Mesendoderm (in vitro differentiated cells): ENCODE results near the gene SYNE2.

Source experiments
- DNase-seq: peaks from one replicate; pipeline ENCODE4 v3.0.0; 2013
- H2AK5ac ChIP-seq: 2 replicates; pipeline ENCODE4 v1.6.1; 2013; ENCODE audit warnings: low read length, inconsistent platforms
- H2BK120ac ChIP-seq: 2 replicates; pipeline ENCODE4 v1.6.1; 2013; ENCODE audit warnings: low read depth, mild to moderate bottlenecking, low read length, moderate library complexity, mixed read lengths
- H2BK15ac ChIP-seq: replicated peaks from 2 replicates; pipeline ENCODE4 v1.6.1; 2013; ENCODE audit warnings: low read depth, mild to moderate bottlenecking, moderate library complexity
- H2BK5ac ChIP-seq: 2 replicates; pipeline ENCODE4 v1.6.1; 2013; ENCODE audit warnings: low read length, inconsistent platforms
- H3K18ac ChIP-seq: 2 replicates; pipeline ENCODE4 v1.6.1; 2013; ENCODE audit warnings: mild to moderate bottlenecking, low read length, mixed read lengths
- H3K23ac ChIP-seq: one replicate; pipeline ENCODE4 v1.6.1; 2013; ENCODE audit warnings: low read length
- H3K27ac ChIP-seq: 2 replicates; pipeline ENCODE4 v1.5.1; 2013; ENCODE audit warnings: low read depth, mild to moderate bottlenecking, inconsistent platforms, low read length, moderate library complexity
- H3K27me3 ChIP-seq: 2 replicates; pipeline ENCODE4 v1.6.1; 2013; ENCODE audit warnings: low read length, control low read depth, mild to moderate bottlenecking, inconsistent platforms; ENCODE audit not compliant: insufficient read depth, poor library complexity
- H3K36me3 ChIP-seq: 2 replicates; pipeline ENCODE4 v1.6.1; 2013; ENCODE audit warnings: low read length, inconsistent platforms; ENCODE audit not compliant: control insufficient read depth, insufficient read depth
- H3K4ac ChIP-seq: one replicate; pipeline ENCODE4 v1.6.1; 2013; ENCODE audit warnings: low read depth, mild to moderate bottlenecking, low read length, moderate library complexity
- H3K4me1 ChIP-seq: 2 replicates; pipeline ENCODE4 v1.6.1; 2013; ENCODE audit warnings: low read depth, low read length, inconsistent platforms; ENCODE audit not compliant: control insufficient read depth
- H3K4me2 ChIP-seq: 2 replicates; pipeline ENCODE4 v1.6.1; 2013; ENCODE audit warnings: low read length
- H3K4me3 ChIP-seq: 2 replicates; pipeline ENCODE4 v1.5.1; 2013; ENCODE audit warnings: mild to moderate bottlenecking, low read length
- H3K56ac ChIP-seq: one replicate; pipeline ENCODE4 v1.6.1; 2013; ENCODE audit warnings: low read length
- H3K79me1 ChIP-seq: 2 replicates; pipeline ENCODE4 v1.6.1; 2013; ENCODE audit warnings: low read length, inconsistent platforms
- H3K79me2 ChIP-seq: 2 replicates; pipeline ENCODE4 v1.6.1; 2013; ENCODE audit warnings: mild to moderate bottlenecking, low read length; ENCODE audit not compliant: control insufficient read depth, insufficient read depth
- H3K9ac ChIP-seq: 2 replicates; pipeline ENCODE4 v1.6.1; 2013; ENCODE audit warnings: low read length, inconsistent platforms
- H4K5ac ChIP-seq: one replicate; pipeline ENCODE4 v1.6.1; 2013; ENCODE audit warnings: low read length
- H4K8ac ChIP-seq: one replicate; pipeline ENCODE4 v1.6.1; 2013; ENCODE audit warnings: low read depth, mild to moderate bottlenecking, control low read depth, low read length, moderate library complexity
- WGBS: extraction: QIAGEN DNeasy Blood & Tissue Kit; methylation state at CpG from one replicate; pipeline ENCODE4 v1.1.7; 2013; ENCODE audit warnings: low lambda C conversion rate, missing lambda C conversion rate; ENCODE audit not compliant: insufficient coverage; ENCODE audit errors: extremely low coverage; 5-methylcytosine and 5-hydroxymethylcytosine counted together

The SYNE2 gene

GRCh38 chr14:64069634-64070359, 217.0 kb downstream of the SYNE2 start:
- H3K27ac ChIP-seq: no peak overlapping the region
- no peak overlapping the region for H2BK15ac ChIP-seq
- H3K27me3 ChIP-seq: no peaks in the 10 kb centered on the region
- no peaks in the 10 kb centered on the region for H3K4me1 ChIP-seq
- no peaks in the 10 kb centered on the region for H3K36me3 ChIP-seq
- DNase-seq: no peak
- no peak overlapping the region for H2BK5ac ChIP-seq
- no peak overlapping the region for H2BK120ac ChIP-seq
- H4K5ac ChIP-seq: no peak overlapping the region
- H3K79me2 ChIP-seq: no peaks in the 10 kb centered on the region
- no peak overlapping the region for H2AK5ac ChIP-seq
- WGBS: no CpG with 5 or more reads among the region's 5 CpGs
- H3K4me3 ChIP-seq: no peak overlapping the region
- H3K4ac ChIP-seq: no peak overlapping the region
- no peak overlapping the region for H3K56ac ChIP-seq
- H3K79me1 ChIP-seq: no peaks in the 10 kb centered on the region
- no peak overlapping the region for H3K4me2 ChIP-seq
- no peak overlapping the region for H4K8ac ChIP-seq
- H3K18ac ChIP-seq: no peak overlapping the region
- H3K9ac ChIP-seq: no peak overlapping the region
- H3K23ac ChIP-seq: no peak overlapping the region

GRCh38 chr14:64074961-64075612, 222.3 kb downstream of the SYNE2 start:
- no CpG with 5 or more reads among the region's 2 CpGs for WGBS

GRCh38 chr14:64075613-64076005, 222.8 kb downstream of the SYNE2 start:
- Histone ChIP-seq H4K8ac (no peak overlapping the region), H3K36me3 (no peaks in the 10 kb centered on the region), H3K27ac (no peak overlapping the region), H3K4me1 (no peaks in the 10 kb centered on the region), H2BK5ac (no peak overlapping the region), H3K23ac (no peak overlapping the region), H3K18ac (no peak overlapping the region), H3K4me2 (no peak overlapping the region), H3K4ac (no peak overlapping the region), H3K27me3 (no peaks in the 10 kb centered on the region), H3K79me2 (no peaks in the 10 kb centered on the region), H2BK15ac (no peak overlapping the region), H4K5ac (no peak overlapping the region), H3K4me3 (no peak overlapping the region), H3K79me1 (no peaks in the 10 kb centered on the region), H2AK5ac (no peak overlapping the region), H3K9ac (no peak overlapping the region), H3K56ac (no peak overlapping the region), H2BK120ac (no peak overlapping the region)
- no CpG with 5 or more reads among the region's 1 CpG for WGBS
- no peak for DNase-seq

More at GRCh38 chr14:64074961-64075612, 222.3 kb downstream of the SYNE2 start:
- Histone ChIP-seq H3K4me3 (no peak overlapping the region), H2BK120ac (no peak overlapping the region), H2BK5ac (no peak overlapping the region), H4K8ac (no peak overlapping the region), H3K36me3 (no peaks in the 10 kb centered on the region), H3K23ac (no peak overlapping the region), H3K9ac (no peak overlapping the region), H2BK15ac (no peak overlapping the region), H3K18ac (no peak overlapping the region), H3K4me2 (no peak overlapping the region), H3K4ac (no peak overlapping the region), H3K79me2 (no peaks in the 10 kb centered on the region), H3K27me3 (no peaks in the 10 kb centered on the region), H3K79me1 (no peaks in the 10 kb centered on the region), H4K5ac (no peak overlapping the region), H3K4me1 (no peaks in the 10 kb centered on the region), H3K56ac (no peak overlapping the region), H3K27ac (no peak overlapping the region), H2AK5ac (no peak overlapping the region)
- DNase-seq: no peak

- Histone ChIP-seq H3K4me3 (no peak overlapping the region), H3K36me3 (no peaks in the 10 kb centered on the region), H3K27ac (no peak overlapping the region), H3K56ac (no peak overlapping the region), H2BK120ac (no peak overlapping the region), H2AK5ac (no peak overlapping the region), H3K4me1 (no peaks in the 10 kb centered on the region), H4K8ac (no peak overlapping the region), H2BK15ac (no peak overlapping the region), H3K4me2 (no peak overlapping the region), H3K79me1 (no peaks in the 10 kb centered on the region), H3K9ac (no peak overlapping the region), H3K4ac (no peak overlapping the region), H3K79me2 (no peaks in the 10 kb centered on the region), H4K5ac (no peak overlapping the region), H3K27me3 (no peaks in the 10 kb centered on the region), H3K23ac (no peak overlapping the region), H2BK5ac (no peak overlapping the region), H3K18ac (no peak overlapping the region)
- no peak for DNase-seq
- WGBS: no CpG with 5 or more reads among the region's 2 CpGs
Measured at GRCh38 chr14:64080452-64080851, 227.6 kb downstream of the SYNE2 start.

- no peak overlapping the region for H3K56ac ChIP-seq
- WGBS: no CpG with 5 or more reads among the region's 3 CpGs
- H4K8ac ChIP-seq: no peak overlapping the region
- no peak overlapping the region for H3K27ac ChIP-seq
- no peak overlapping the region for H4K5ac ChIP-seq
- H3K18ac ChIP-seq: no peak overlapping the region
- H2BK5ac ChIP-seq: no peak overlapping the region
- no peak overlapping the region for H2AK5ac ChIP-seq
- no peak overlapping the region for H3K4me3 ChIP-seq
- no peak overlapping the region for H2BK120ac ChIP-seq
- H3K79me1 ChIP-seq: no peaks in the 10 kb centered on the region
- H3K27me3 ChIP-seq: no peaks in the 10 kb centered on the region
- no peaks in the 10 kb centered on the region for H3K36me3 ChIP-seq
- no peak overlapping the region for H3K4me2 ChIP-seq
- no peak for DNase-seq
- no peaks in the 10 kb centered on the region for H3K79me2 ChIP-seq
- no peak overlapping the region for H2BK15ac ChIP-seq
- H3K23ac ChIP-seq: no peak overlapping the region
- H3K9ac ChIP-seq: no peak overlapping the region
- H3K4me1 ChIP-seq: no peaks in the 10 kb centered on the region
- no peak overlapping the region for H3K4ac ChIP-seq
Measured at GRCh38 chr14:64081174-64081746, 228.5 kb downstream of the SYNE2 start.
